Astrocyte of the spinal cord (primary cell): ENCODE data around the gene ANKH.

ENCODE experiments used
- DNase-seq: peaks from one replicate; pipeline ENCODE4 v3.0.0; 2011; ENCODE audit warnings: low read depth, low spot score
- H3K4me3 ChIP-seq: 2 replicates; pipeline ENCODE4 v1.5.1; 2011; ENCODE audit warnings: low read depth, mild to moderate bottlenecking, low read length, moderate library complexity
- in situ Hi-C: cut with HindIII; loops from 2 replicates; pipeline ENCODE4 v1.10.0; 2017; ENCODE audit warnings: low sequenced_read_pairs
- TF ChIP-seq, protein P1 (sequence below): IDR thresholded peaks from 2 replicates; pipeline ENCODE4 v1.5.1; 2012; ENCODE audit warnings: low read depth, mild to moderate bottlenecking, low read length, inconsistent platforms

Gene ANKH

DNA sequence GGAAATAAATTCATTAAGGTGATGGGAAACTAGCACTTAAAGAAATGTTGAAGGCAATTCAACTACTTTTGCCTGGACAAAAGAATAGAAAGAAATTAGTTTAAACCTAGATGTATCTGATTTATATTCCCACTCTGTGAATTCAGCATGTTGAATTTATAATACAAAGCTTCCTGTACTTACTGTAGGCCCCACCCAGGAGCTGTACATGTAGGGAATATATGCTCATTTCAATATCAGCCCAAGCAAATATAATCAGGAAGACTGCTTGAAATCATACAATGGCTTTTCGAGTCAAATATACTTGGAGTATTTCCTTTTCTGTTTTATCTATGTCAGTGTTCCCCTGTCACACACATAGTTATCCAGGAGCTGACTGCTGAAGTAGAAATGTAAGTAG, 105.0 kb downstream of the ANKH start:
- H3K4me3 ChIP-seq, result no peak overlapping the region
- TF ChIP-seq, protein P1, sequence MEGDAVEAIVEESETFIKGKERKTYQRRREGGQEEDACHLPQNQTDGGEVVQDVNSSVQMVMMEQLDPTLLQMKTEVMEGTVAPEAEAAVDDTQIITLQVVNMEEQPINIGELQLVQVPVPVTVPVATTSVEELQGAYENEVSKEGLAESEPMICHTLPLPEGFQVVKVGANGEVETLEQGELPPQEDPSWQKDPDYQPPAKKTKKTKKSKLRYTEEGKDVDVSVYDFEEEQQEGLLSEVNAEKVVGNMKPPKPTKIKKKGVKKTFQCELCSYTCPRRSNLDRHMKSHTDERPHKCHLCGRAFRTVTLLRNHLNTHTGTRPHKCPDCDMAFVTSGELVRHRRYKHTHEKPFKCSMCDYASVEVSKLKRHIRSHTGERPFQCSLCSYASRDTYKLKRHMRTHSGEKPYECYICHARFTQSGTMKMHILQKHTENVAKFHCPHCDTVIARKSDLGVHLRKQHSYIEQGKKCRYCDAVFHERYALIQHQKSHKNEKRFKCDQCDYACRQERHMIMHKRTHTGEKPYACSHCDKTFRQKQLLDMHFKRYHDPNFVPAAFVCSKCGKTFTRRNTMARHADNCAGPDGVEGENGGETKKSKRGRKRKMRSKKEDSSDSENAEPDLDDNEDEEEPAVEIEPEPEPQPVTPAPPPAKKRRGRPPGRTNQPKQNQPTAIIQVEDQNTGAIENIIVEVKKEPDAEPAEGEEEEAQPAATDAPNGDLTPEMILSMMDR, result no peak
- in situ Hi-C loops, result no loop called here
- no peak for DNase-seq

DNA sequence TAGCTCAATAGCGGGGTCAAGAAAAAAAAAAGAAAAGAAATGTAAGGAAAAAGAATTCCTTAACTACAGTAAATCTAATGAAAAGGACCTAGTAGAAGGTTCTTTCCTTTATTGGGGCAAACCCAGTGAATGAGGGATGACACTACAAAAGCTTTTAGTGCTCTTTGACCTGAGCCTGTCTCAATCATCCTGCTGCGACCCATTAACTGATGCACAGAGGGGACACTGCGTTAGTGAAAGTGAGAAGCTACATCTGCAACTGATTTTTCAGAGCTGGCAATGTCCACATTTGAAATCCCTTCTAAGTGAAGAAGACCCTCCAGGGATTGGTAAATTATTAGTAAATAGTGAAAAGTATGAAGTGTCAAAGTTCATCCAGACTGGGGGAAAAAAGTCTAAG, 106.0 kb downstream of the ANKH start:
- DNase-seq, result no peak
- no peak overlapping the region for H3K4me3 ChIP-seq
- TF ChIP-seq, protein P1, result no peak
- in situ Hi-C loops, result no loop called here

DNA sequence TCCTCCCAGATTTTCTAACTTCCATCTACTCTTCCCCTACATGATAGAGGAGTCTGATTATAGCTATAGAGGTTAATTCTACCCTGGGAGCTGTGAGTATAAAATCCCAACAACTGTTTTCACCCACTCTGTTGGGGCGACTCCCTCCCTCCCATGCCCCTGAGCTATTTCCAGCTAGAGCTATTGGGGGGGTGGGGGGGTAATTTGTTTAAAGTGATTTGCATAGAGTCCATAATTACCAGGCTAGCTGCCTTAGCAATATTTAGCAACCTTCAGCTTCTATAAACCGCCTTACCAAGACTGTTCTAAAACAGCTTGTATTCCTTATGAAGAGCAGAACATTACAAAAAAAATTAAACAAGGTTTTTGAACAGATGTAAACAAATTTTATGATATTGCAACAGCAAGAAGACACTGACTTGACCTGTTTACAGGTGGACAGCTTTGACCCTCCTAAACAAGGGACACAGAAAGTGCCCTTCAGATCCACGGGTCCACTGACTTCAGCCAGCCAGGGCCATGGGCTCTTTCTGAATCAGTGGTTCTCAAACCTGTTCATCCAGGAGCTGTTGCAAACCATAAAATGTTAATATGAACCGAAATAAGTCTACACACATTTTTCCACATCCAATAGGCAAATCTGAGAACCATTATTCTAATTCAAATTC, 108.9 kb downstream of the ANKH start:
- H3K4me3 ChIP-seq, result no peak overlapping the region
- in situ Hi-C loops, result no loop called here
- DNase-seq, result no peak
- TF ChIP-seq, protein P1, result no peak

GRCh38 chr5:14760548-14761002, 111.0 kb downstream of the ANKH start:
- in situ Hi-C loops, result no loop called here
- no peak overlapping the region for H3K4me3 ChIP-seq
- no peak for DNase-seq
- TF ChIP-seq, protein P1, result no peak

GRCh38 chr5:14759744-14760547, 111.6 kb downstream of the ANKH start:
- H3K4me3 ChIP-seq, result no peak overlapping the region
- in situ Hi-C loops, result no loop called here
- no peak for DNase-seq
- TF ChIP-seq, protein P1, result no peak

DNA sequence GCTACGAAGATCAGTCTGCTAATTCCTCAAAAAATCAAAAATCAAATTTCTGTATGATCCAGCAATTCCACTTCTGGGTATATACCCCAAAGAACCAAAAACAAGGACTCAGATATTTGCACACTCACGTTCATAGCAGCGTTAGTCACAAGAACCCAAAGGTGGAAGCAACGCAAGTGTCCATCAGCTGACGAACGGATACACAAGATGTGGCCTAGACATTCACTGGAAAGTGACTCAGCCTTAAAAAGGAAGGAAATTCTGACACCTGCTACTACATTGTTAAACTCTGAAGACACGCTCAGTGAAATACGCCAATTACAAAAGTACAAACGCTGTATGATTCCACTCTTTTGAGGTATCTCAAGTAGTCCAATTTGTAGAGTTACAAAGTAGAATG, 113.7 kb downstream of the ANKH start:
- TF ChIP-seq, protein P1, result no peak
- DNase-seq, result no peak
- no peak overlapping the region for H3K4me3 ChIP-seq
- in situ Hi-C loops, result no loop called here
